HCEC 1CT (cell line): ENCODE data around the gene PLA2G2C.

ENCODE experiments used
- DNase-seq: peaks from one replicate; pipeline ENCODE4 v3.0.0-alpha.2; 2017

The PLA2G2C gene

GRCh38 chr1:20202166-20202565 lies 15.8 kb upstream of the PLA2G2C start:
- no peak for DNase-seq

GRCh38 chr1:20200966-20201365 lies 14.6 kb upstream of the PLA2G2C start:
- no peak for DNase-seq

GRCh38 chr1:20199840-20200239 lies 13.5 kb upstream of the PLA2G2C start:
- DNase-seq, result no peak

- no peak for DNase-seq
These were observed 13.1 kb upstream of the PLA2G2C start for GRCh38 chr1:20199403-20199802.

- no peak for DNase-seq
These were observed 12.6 kb upstream of the PLA2G2C start for GRCh38 chr1:20198918-20199317.

GRCh38 chr1:20198296-20198695 lies 12.0 kb upstream of the PLA2G2C start:
- no peak for DNase-seq

GRCh38 chr1:20197329-20197791 lies 11.0 kb upstream of the PLA2G2C start:
- no peak for DNase-seq

GRCh38 chr1:20195462-20195780 lies 9.1 kb upstream of the PLA2G2C start:
- DNase-seq, result no peak

GRCh38 chr1:20194757-20195461 lies 8.6 kb upstream of the PLA2G2C start:
- DNase-seq, result peak; percentile 40

- DNase-seq, result no peak
These were observed 7.9 kb upstream of the PLA2G2C start for GRCh38 chr1:20194224-20194623.

- DNase-seq, result no peak
These were observed 6.6 kb upstream of the PLA2G2C start for GRCh38 chr1:20192871-20193411.

GRCh38 chr1:20192364-20192763 lies 6.0 kb upstream of the PLA2G2C start:
- DNase-seq, result peak; percentile 32

- no peak for DNase-seq
These were observed 5.0 kb upstream of the PLA2G2C start for GRCh38 chr1:20191266-20191825.

GRCh38 chr1:20190256-20191160 lies 4.2 kb upstream of the PLA2G2C start:
- DNase-seq, result no peak

GRCh38 chr1:20189664-20190063 lies 3.3 kb upstream of the PLA2G2C start:
- no peak for DNase-seq

- no peak for DNase-seq
These were observed 2.1 kb upstream of the PLA2G2C start for GRCh38 chr1:20188455-20188817.

GRCh38 chr1:20187813-20188454 lies 1.6 kb upstream of the PLA2G2C start:
- DNase-seq, result no peak

- DNase-seq, result no peak
These were observed 940 bp upstream of the PLA2G2C start for GRCh38 chr1:20187103-20187812.

GRCh38 chr1:20184997-20185833 lies 1.1 kb downstream of the PLA2G2C start:
- DNase-seq, result no peak

GRCh38 chr1:20184481-20184900 lies 1.8 kb downstream of the PLA2G2C start:
- no peak for DNase-seq

- DNase-seq, result no peak
These were observed 2.6 kb downstream of the PLA2G2C start for GRCh38 chr1:20183616-20184271.
